Measurements from ENCODE around the gene TINAG.

DNA sequence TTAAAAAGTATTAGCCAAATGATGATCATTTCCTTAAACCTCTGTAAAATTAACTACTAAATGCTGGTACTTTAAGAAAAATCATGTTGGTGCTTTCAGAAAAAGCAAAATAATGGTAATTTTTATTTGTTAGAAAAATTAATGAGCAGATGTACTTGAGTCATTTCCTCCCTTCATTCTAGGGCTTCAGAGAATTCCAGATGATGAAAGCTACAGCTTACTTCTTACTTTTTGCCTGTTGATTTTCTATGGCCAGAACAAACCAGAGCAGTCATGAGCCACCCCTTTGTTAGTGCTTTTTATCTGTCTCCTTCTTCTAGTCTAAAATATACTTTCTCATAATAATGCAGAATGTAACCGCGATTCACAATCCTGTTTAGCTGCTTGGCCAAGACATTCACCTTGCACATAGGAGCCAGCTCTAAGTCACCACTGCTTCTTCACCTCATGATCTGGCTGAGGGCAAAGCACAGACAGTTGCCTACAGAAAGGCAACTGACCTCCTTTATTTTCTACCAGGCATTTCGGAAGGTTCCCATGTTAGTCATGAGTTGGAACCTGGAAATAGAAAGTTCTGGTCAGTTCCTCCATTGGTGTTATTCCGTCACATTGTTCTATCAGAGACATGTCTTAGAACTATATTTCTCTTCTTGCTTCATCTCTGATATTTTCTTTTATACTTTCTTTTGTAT is 43.5 kb upstream of the TINAG start:
- TF ChIP-seq SP1 (IDR thresholded peaks at IDR 0.05) = no peak
- no peak for TF ChIP-seq FOXA1 (IDR thresholded peaks at IDR 0.05)
- no peak for TF ChIP-seq ARNT (IDR thresholded peaks at IDR 0.05)
- no peak for TF ChIP-seq FOXK2 (IDR thresholded peaks at IDR 0.05)
- TF ChIP-seq SUZ12 (IDR thresholded peaks at IDR 0.05) = no peak
- TF ChIP-seq, protein P1, sequence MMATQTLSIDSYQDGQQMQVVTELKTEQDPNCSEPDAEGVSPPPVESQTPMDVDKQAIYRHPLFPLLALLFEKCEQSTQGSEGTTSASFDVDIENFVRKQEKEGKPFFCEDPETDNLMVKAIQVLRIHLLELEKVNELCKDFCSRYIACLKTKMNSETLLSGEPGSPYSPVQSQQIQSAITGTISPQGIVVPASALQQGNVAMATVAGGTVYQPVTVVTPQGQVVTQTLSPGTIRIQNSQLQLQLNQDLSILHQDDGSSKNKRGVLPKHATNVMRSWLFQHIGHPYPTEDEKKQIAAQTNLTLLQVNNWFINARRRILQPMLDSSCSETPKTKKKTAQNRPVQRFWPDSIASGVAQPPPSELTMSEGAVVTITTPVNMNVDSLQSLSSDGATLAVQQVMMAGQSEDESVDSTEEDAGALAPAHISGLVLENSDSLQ (IDR thresholded peaks at IDR 0.05) = no peak
- TF ChIP-seq ZNF384 (IDR thresholded peaks at IDR 0.05) = no peak
- no peak for TF ChIP-seq ELF4 (IDR thresholded peaks at IDR 0.05)
- no peak for TF ChIP-seq L3MBTL2 (conservative IDR thresholded peaks at IDR 0.05)
- no peak for TF ChIP-seq BHLHE40 (IDR thresholded peaks at IDR 0.05; ENCODE audit: borderline replicate concordance)
- TF ChIP-seq FOXM1 (IDR thresholded peaks at IDR 0.05; ENCODE audit: borderline replicate concordance) = no peak
- TF ChIP-seq HDGF (IDR thresholded peaks at IDR 0.05; ENCODE audit: borderline replicate concordance) = no peak
